Stimulated activated CD4-positive, alpha-beta T cell treated with anti-CD3 and anti-CD28 coated beads, Interleukin-1b, Interleukin-23, amount 100 ng/mL, for 48 hours (primary cell): ENCODE measurements around the gene VOPP1.
"Not testable (repeated sequence)": the region's sequence is repeated elsewhere in the genome, so short reads cannot be mapped to it uniquely, and the experiment has no call there.

ENCODE experiments used
- DNase-seq: peaks from one replicate; pipeline ENCODE4 v3.0.0-alpha.2; 2020

VOPP1 gene

DNA sequence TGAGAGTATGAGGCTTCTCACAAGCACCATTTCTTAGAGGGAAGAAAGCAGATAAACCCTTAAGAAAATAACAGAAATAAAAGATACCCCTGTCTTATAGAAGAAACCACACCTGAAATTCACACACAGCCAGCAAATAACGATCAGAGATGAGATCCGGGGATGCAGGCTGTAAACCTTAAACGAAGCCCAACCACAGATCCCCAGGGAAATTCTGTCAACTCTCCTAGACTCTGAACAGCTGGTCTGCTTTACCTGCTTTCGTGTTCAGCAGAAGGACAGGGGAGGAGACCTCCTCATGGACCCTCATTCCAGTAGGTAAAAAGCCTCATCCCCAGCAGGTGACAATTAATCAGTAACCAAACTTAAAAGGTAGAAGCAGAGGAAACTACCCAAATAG, 45.0 kb downstream of the VOPP1 start:
- DNase-seq = no peak

GRCh38 chr7:55526770-55527169, 45.5 kb downstream of the VOPP1 start:
- DNase-seq = no peak

DNA sequence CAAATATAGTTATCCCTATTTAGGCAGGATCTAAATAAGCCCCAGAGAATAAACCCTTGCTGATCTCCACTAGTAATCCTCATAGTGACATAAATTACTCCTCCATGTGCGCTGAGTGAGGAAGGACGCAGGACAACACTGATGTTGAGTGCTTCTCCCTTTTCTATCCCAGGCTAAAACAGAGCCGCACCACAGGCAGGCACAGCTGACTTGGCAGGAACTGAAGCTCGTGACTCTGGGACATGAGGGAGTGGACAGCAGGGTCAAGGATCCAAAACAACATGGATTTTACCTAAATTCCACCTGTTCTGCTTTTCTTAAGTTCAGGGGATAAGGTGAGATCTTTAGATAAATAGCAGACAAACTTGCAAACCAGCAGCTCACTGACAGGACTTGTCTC, 46.0 kb downstream of the VOPP1 start:
- no peak for DNase-seq

- no peak for DNase-seq
These were observed 47.6 kb downstream of the VOPP1 start for GRCh38 chr7:55524558-55525310.

DNA sequence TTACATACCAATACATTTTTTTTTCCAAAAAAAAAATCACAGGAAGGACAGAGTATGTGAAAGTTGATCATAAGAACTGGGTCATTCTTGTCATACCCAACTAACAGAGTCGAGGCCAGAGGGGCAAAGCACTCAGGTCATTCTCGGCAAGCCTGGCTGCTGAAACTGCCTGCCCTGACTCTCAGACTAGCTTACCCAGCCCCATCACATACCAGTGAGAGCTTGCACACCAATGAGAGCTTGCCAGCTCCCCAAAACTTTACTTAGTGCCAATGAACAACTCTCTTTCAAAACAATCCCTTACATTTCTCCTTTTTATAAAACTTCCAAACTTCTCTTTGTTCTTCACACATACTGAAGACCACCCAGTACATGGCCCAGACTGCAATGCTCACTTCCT, 48.9 kb downstream of the VOPP1 start:
- no peak for DNase-seq

DNA sequence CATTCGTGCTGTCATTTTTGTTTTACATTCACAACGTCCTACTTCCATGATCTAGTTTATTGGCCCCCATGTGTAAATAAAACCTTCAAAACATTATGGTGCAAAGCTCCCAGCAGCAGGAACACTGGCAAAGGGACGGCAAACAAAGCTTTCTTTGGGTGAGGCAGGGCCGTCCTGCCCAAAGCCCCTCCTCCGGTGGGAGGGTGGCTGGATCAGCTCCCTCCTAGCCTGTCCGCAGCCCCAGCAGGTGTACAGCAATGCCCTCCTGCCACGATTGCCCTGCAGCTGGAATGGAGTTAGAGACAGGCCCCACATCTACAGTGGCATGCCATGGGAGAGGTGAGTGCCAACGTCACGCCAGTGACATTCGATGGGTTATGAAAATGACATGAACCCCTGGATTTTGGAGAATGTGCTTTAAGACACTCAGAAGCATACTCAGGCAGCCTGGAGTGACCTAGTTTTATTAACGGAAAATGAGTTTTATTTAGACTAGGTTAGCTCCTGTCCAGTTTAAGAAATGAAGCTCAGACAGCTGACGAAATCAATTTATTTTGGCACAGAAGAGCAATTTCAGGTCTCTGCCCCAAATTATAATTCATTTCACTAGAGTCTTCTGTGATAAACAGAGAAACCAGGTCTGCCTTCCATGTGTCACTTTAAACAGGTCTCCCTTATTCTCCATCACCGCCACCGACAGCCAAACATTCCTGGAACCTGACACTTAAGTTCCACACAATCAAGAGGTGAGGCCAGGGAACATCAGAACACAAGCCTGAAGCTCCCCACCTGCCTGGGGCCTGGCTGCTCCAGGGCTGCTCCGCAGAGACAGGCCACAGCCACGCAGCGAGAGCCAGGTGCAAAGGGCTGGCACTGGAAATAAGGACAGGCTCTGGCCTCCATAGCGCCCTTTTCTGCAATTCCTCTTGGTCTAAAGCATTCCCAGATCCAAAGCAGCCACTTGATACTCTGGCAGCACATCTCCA, 50.1 kb downstream of the VOPP1 start:
- DNase-seq = no peak

DNA sequence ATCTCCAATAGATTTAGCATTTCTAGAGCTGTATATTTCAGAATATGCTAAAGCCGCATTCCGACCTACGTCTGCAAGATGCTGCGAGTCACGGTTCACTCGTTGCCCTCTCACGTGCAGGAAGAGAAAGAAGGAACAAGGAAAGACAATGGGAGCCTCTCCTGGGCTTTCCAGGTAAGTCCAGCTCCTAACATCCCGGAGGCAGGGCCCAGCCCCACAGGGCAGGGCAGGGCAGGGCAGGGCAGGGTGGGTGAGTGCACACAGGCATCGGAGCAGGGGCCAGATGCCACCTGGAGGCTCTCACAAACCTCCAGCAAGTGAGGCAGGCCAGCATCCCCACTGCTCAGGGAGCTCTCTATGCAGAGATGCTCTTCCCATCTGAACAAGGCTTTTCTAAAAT, 50.8 kb downstream of the VOPP1 start:
- no peak for DNase-seq

DNA sequence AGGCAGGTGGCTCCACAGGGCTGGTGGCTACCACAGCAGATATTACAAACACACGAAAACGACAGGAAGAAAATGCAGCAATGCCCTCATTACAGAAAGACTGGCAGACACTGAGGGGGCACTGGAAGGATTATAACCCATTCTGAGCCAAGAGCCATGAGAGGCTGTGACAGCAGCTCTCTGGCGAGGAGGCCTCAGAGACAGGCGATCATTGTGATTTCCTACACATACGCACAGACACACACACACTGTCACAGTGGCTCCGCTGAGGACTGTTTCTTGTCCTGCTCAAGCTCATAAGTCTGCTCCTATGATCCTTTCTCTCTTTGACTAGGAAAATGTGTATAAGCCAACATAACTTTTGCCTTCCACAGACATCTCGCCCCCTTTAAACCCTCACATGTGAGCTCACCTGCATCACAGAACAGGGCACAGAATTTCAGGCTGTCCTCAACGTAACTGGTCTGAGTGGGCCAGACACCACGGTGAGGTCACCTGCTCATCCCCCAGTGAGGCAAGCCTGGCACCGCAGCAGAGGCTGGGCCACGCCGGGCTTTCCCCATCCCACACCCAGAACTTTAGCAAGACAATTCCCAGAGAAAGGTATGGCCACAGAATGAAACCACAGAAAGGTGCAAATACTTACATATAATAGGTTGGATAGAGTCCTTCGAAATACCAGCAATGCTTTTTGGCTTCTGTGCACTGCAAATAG, 51.7 kb downstream of the VOPP1 start:
- no peak for DNase-seq

DNA sequence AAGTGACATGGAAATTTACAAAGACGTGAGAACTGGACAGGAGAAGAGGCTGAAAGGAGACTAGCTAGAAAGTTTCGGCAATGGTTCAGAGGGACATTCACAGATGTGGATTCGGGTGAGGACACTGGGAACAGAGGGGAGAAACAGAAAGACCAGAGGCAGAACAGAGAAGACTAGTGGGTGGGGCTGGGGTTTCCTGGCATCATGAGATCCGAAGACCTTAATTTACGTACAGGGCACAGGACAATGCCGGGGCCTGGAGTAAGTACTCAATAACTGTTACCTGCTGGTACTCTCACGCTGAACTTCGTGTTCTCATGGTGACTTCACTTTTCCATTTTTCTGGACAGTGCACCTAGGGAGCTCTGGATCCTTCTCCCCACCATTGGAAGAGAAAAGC, 53.5 kb downstream of the VOPP1 start:
- DNase-seq = no peak

DNA sequence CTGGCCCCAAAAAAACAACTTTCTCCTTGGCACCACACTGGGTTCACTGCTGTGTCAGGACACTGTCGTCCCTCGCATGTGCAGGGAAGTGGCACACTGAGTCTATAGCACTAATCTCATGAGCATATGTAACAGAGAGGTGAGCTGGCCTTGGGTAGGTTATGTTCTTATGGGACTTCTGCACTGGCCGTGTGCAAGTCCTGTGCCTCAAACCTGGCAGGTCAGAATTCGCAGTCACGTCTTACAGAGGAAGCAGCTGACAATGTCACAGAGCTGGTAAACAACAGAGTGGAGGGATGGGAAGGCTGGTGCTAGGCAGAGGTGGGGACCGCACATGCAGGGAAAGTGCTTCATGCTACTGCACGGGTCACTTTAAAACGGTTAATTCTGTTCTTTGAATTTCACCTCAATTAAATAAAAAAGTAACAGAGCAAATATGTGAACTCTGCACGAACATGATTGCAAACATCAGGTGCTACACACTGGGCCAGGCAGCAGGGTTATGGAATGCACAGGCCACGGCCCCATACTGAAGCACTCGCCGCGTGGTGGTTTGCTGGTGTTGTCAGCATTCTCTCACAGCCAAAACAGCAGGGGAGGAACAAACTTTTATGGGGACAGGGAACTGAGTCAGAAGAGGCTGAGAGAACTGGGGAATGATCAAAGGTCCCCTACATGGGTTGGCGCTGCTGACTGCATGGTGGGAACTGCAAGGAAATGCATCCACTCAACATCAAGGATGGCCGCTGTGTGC, 54.2 kb downstream of the VOPP1 start:
- DNase-seq = no peak

- DNase-seq = peak; percentile 81
These were observed 55.1 kb downstream of the VOPP1 start for GRCh38 chr7:55517191-55517633.

- DNase-seq = peak; percentile 45
These were observed 55.9 kb downstream of the VOPP1 start for GRCh38 chr7:55516409-55516808.

DNA sequence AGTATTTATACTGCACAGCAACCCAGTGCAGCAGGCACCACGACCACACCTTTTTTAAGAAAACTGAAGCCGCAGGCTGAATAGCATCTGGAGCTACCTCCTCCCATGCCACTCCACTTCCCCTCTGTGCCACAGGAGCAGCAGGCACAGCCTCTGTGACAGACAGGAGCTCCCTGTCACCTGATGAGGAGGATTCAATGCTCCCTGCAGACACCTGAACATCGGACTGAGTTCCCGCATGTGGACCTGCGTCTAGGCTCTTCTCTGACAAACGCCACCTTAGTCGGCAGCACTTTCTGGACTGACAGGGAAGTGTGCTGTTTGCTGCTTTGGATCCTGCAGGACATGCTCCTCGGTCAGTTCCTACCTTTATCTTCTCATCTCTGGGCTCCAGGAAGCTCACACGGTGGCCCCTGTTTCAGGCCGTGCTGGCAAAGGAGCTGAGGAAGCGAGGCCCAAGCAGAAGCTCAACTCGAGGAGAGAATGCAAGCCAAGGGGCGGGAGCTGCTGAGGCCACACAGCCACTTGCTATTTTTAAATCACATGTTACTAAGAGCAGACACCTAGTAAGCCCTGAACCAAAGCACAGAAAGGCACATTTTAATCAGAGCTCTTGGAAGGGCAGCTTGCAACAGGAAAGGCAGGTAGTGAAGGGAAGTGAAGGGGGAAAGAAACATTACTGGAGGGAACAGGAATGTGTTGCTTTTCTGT, 56.6 kb downstream of the VOPP1 start:
- peak; percentile 33 for DNase-seq

DNA sequence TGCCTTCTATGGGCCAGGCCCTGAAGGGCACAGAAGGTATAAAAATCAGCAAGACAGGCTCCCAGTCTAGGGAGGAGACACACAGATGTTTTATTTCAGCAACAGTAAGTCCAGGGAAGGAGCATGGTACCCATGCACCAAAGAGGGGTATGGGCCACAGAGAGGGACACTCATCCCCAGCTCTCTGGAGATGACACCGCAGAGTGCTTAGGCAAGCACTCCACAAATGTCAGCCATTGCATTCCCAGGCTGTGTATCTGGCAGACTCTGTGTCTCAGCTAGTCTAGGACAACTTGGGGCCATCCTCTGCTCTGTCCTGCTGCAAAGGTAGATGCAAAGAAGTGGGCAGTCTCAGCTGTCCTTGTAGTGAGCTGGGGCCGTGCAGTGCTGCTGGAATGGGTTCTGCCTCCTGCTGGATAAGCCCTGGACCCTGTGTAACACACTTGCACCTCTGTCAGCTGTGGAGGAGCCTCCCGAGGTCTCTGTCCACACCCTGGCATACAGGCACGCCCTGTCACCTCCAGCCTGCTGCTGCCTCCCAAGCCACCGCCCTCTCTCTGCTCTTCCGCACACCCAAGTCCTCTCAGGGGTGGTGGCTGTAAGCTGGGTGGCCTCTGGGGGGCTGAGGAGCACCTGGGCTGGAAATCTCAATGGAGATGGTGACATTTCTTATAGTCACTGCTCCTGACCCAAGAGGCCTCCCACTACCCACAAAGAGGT, 57.6 kb downstream of the VOPP1 start:
- DNase-seq = no peak

DNA sequence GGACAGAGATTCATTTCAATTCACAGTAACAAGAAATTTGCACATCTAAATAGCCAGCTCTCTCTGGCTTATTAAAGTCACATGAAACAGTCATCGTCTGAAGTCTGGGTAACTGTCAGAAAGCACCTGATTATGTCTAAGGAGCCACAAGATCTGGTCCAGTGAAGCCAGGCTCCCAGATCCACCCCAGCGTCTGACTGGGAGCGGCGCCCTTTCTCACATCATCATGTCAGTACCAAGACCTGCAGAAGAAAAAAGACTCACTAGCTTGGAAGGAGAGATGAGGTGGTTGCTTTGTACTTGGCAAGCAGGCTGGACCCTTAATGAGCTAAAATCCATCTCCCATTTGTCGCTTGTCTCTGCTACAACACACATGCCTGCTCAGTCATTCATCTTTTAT, 58.4 kb downstream of the VOPP1 start:
- DNase-seq = no peak

DNA sequence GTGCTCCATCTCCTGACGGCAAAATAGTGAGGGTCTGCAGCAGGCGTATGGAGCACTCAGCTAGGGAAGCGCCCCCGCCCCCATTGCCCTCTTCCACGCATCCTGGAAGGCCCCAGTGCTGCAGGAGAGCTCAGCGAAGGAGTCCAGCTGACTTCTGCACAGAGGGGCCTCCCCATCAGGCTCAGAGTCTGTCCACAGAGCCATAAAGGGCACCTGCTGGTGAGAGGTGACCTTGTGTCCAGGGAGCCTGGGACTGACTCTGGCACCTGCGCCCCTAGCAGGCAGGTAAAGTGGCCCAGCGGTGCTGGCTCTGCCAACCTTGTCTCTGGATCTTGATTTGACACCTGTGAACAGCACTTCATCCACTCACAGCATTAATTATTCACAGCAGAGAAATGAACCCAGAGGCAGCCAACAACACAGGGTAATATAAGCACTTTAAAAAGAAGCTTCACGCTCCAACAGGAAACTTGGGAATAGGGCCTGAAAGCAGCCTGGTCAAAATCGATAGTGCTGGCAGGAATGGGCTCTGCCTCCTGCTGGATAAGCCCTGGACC, 59.6 kb downstream of the VOPP1 start:
- no peak for DNase-seq

DNA sequence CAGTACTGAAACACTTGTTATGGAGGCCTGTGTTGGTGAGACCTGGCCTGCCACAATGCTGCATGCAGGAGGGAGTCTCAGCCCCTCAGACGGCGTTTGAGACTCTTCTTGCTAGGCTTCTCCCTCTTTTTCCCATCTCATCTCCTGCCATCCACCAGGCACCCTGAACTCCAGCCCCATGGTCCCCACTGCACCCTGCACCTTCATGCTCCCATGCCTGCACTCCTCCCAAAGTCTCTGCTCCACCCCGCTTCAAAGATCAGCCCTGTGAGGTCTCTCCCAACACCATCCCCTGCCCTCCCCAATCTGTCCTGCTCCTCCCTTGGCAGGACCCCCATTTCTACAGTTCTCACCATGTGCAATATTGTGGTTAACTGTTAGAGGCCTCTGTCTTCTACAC, 61.7 kb downstream of the VOPP1 start:
- DNase-seq = no peak

- DNase-seq = not testable (repeated sequence)
These were observed 62.1 kb downstream of the VOPP1 start for GRCh38 chr7:55510206-55510605.

GRCh38 chr7:55509322-55509721, 63.0 kb downstream of the VOPP1 start:
- no peak for DNase-seq

GRCh38 chr7:55508221-55509011, 63.9 kb downstream of the VOPP1 start:
- peak; percentile 52 for DNase-seq
